Measurements from ENCODE around the gene SYNE3. TPM values are rescaled to one million over a fixed set of nuclear protein-coding genes. Genes with fewer than 3 reads are reported as not detected.

SYNE3 gene
- total and polyA plus RNA-seq, 9 of the 15 experiments (the other 6 are each of a cell fraction or from before 2014, with no cell fraction given), result 0.04 to 3.1 (median 0.55) TPM

DNA sequence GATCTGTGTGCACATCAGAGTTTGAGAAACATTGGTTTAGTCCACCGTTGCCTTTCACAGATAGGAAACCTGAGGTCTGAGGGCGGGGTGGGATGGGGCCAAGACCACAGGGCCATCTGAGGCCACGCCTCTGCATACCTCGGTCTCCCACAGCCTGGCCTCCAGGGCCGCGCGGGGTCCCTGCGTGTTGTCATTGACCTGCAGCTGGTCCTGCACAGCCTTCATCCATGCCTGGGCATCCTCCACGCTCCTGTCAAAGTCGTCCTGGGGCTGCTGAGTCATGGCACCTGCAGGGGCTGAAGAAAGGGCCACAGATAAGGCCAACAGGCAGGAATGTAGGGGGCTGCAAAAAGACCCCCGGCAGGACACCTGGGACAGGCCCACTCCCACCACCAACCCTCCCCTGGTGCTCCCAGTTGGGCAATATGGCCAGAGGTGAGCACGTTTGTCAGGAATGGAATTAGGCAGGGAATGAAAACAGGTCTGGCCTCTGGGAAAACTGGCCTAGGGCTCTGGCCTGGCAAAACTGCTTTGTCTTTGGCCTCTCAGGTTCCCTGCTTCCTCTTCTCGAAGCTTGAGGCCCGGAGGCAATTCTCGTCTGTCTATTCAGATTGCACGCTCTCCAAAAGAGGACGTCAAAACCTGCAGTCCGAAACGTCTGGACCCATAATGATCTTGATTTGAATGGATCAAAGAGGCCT lies 40.8 kb downstream of the SYNE3 start:
- Histone ChIP-seq H2AFZ (ENCODE audit: low read depth, low read length) (no peak overlapping the region), H3K36me3 (ENCODE audit: control insufficient read depth, insufficient read depth, low read length) (no peaks in the 10 kb centered on the region), H4K20me1 (replicated peaks; ENCODE audit: control insufficient read depth, insufficient read depth, low read length) (peaks cover 7% of the 10 kb centered on the region), H3K4me2 (ENCODE audit: insufficient read depth, low read length) (no peak overlapping the region), H3K9me3 (replicated peaks; ENCODE audit: control insufficient read depth, insufficient read depth, low read depth, low read length) (no peaks in the 10 kb centered on the region), H3K4me3 (no peak overlapping the region), H3K27ac (ENCODE audit: extremely low read depth, low read depth, low read length) (no peak overlapping the region), H3K4me1 (replicated peaks in 1 of 2; ENCODE audit: control insufficient read depth in 2 of 2, insufficient read depth in 2 of 2, low read length in 2 of 2) (peaks cover 0 to 5% of the 10 kb centered on the region in 2 experiments; a peak in 2 of 5 replicates), H3K79me2 (ENCODE audit: control insufficient read depth, insufficient read depth, low read length) (no peaks in the 10 kb centered on the region), H3K9me1 (ENCODE audit: control insufficient read depth, insufficient read depth, low read length) (no peaks in the 10 kb centered on the region), H3K27me3 (ENCODE audit: control insufficient read depth in 2 of 2, insufficient read depth in 2 of 2, low read length in 2 of 2) (peaks cover 0 to 14% of the 10 kb centered on the region in 2 experiments; a peak in 1 of 5 replicates), H3K9ac (ENCODE audit: insufficient read depth in 1 of 2, low read depth in 2 of 2, low read length in 2 of 2) (no peak overlapping the region)
- POLR2A ChIA-PET, result no interaction called here
- FAIRE-seq (no peak), DNase-seq (ENCODE audit: extremely low read depth in 1 of 4, low spot score in 3 of 4) (peak in 3 of 4 experiments; percentile 10 to 25 (median 20)), ATAC-seq (peak; percentile 65)
- intact Hi-C loops (cut with micrococcal nuclease), result no loop called here
- CTCF ChIA-PET (ENCODE audit: low intra/inter-chr PET ratio), result no interaction called here
- WGBS (ENCODE audit: insufficient coverage, low coverage, missing lambda C conversion rate), result 14% methylated on average over 7 of the region's 19 CpGs
- TF ChIP-seq, protein P1, sequence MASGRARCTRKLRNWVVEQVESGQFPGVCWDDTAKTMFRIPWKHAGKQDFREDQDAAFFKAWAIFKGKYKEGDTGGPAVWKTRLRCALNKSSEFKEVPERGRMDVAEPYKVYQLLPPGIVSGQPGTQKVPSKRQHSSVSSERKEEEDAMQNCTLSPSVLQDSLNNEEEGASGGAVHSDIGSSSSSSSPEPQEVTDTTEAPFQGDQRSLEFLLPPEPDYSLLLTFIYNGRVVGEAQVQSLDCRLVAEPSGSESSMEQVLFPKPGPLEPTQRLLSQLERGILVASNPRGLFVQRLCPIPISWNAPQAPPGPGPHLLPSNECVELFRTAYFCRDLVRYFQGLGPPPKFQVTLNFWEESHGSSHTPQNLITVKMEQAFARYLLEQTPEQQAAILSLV (tag; IDR thresholded peaks at IDR 0.05), result no peak
- 0 out of 2 replicates have a peak, but pooled peaks have one; percentile 40 for TF ChIP-seq NFE2 (IDR thresholded peaks at IDR 0.05; ENCODE audit: low read depth)
- TF ChIP-seq, protein P2, sequence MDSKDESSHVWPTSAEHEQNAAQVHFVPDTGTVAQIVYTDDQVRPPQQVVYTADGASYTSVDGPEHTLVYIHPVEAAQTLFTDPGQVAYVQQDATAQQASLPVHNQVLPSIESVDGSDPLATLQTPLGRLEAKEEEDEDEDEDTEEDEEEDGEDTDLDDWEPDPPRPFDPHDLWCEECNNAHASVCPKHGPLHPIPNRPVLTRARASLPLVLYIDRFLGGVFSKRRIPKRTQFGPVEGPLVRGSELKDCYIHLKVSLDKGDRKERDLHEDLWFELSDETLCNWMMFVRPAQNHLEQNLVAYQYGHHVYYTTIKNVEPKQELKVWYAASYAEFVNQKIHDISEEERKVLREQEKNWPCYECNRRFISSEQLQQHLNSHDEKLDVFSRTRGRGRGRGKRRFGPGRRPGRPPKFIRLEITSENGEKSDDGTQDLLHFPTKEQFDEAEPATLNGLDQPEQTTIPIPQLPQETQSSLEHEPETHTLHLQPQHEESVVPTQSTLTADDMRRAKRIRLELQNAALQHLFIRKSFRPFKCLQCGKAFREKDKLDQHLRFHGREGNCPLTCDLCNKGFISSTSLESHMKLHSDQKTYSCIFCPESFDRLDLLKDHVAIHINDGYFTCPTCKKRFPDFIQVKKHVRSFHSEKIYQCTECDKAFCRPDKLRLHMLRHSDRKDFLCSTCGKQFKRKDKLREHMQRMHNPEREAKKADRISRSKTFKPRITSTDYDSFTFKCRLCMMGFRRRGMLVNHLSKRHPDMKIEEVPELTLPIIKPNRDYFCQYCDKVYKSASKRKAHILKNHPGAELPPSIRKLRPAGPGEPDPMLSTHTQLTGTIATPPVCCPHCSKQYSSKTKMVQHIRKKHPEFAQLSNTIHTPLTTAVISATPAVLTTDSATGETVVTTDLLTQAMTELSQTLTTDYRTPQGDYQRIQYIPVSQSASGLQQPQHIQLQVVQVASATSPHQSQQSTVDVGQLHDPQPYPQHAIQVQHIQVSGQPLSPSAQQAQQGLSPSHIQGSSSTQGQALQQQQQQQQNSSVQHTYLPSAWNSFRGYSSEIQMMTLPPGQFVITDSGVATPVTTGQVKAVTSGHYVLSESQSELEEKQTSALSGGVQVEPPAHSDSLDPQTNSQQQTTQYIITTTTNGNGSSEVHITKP (IDR thresholded peaks at IDR 0.05; ENCODE audit: partially characterized antibody), result no peak
- no peak for TF ChIP-seq ZNF830 (CRISPR knock-in tag; IDR thresholded peaks at IDR 0.05)
- BruUV-seq (replicated peaks), result no TSS peak
- in situ Hi-C loops (cut with MboI), result no loop called here
